ENCODE measurements around the gene TUBGCP3. TPM values are rescaled to one million over a fixed set of nuclear protein-coding genes. Genes with fewer than 3 reads are reported as not detected.

The TUBGCP3 gene
- total and polyA plus RNA-seq, 5 experiments from 2014 or later, result 8.5 to 48.6 (median 14.6) TPM

DNA sequence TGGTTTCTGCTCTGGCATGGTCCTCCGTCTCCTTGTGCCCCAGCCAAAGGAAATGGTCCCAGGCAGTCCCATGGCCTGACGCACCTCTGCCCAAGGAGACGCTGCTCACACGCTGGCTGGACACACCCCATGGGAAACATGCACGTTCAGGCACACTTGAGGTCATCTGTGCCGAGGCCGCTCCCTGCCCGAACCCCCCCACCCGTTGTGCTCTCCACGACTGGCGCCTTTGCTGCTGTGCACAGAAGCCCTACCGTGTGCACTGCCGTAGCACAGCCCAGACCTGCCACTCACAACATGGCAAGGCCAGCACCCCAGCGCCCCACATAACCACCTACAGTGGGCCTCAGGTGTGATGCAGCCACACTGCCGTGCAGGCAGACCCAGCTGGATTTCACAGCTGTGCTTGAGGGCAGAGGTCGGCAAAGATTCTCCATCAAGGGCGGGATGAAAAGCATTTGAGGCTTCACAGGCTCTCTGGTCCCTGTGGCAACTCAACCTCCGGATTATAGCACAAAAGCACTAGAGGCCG, 146.1 kb downstream of the TUBGCP3 start:
- no peak overlapping the region for H3K27ac Mint-ChIP-seq
- DNase-seq, result no peak

DNA sequence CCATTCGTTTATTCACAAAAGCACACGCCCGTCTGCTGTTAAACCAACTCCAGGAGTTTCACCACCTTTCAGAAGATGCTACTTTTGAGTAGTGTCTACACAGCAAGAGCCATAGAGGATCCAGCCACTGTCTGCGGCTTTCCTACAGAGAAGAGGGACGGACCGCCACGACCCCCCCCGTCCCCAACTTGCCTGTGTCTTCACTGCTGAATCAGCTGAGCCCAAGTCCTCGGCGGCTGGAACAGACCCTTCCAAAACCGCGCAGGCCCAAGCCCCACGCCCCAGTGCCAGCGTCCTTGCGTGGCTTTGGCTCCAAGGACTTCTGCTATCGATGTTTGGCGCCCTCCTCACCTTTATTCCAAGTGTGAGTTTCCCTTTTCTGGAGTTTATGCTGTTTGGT, 146.7 kb downstream of the TUBGCP3 start:
- Mint-ChIP-seq H3K4me1 (peaks cover 0 to 7% (median 0%) of the 10 kb centered on the region in 4 donors), H3K27ac (no peak overlapping the region), H3K9me3 (peaks cover 0 to 16% (median 10%) of the 10 kb centered on the region in 9 donors), H3K27me3 (peaks cover 4 to 41% (median 33%) of the 10 kb centered on the region in 5 donors), H3K4me3 (no peak overlapping the region), H3K36me3 (peaks cover 0 to 7% (median 0%) of the 10 kb centered on the region in 3 donors)
- DNase-seq (no peak), ATAC-seq (no peak)
- POLR2A ChIA-PET, result no interaction called here

More for the DNA sequence above, 146.1 kb downstream of the TUBGCP3 start:
- Mint-ChIP-seq H3K4me1 (peaks cover 0 to 7% (median 0%) of the 10 kb centered on the region in 4 donors), H3K36me3 (peaks cover 0 to 7% (median 0%) of the 10 kb centered on the region in 3 donors), H3K4me3 (no peak overlapping the region), H3K9me3 (peaks cover 0 to 16% (median 10%) of the 10 kb centered on the region in 9 donors), H3K27me3 (peaks cover 4 to 46% (median 33%) of the 10 kb centered on the region in 5 donors)
- ATAC-seq, result no peak
- POLR2A ChIA-PET, result no interaction called here

DNA sequence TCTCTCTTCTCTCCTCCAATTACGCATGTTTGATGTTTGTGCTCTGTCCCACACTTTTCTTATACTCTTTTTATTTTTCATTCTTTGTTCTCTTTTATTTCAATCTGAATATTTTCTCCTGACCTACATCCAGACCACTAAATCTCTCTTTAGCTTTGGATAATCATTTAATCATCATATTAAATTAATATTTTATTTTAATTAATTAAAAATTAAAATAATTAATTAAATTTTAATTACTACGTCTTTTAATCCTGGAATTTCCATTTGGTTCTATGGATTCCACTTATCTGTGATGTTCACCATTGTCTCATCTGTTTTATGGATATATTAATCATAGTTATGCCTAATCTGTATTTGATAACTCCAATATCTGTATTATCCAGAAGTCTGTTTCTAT, 149.4 kb downstream of the TUBGCP3 start:
- Mint-ChIP-seq H3K36me3 (peaks cover 0 to 7% (median 0%) of the 10 kb centered on the region in 3 donors), H3K4me3 (no peak overlapping the region), H3K4me1 (peaks cover 0 to 5% (median 0%) of the 10 kb centered on the region in 4 donors), H3K27me3 (peaks cover 4 to 32% (median 24%) of the 10 kb centered on the region in 5 donors), H3K27ac (no peak overlapping the region), H3K9me3 (peaks cover 0 to 16% (median 10%) of the 10 kb centered on the region in 9 donors)
- ATAC-seq (no peak), DNase-seq (no peak)
- POLR2A ChIA-PET, result no interaction called here

DNA sequence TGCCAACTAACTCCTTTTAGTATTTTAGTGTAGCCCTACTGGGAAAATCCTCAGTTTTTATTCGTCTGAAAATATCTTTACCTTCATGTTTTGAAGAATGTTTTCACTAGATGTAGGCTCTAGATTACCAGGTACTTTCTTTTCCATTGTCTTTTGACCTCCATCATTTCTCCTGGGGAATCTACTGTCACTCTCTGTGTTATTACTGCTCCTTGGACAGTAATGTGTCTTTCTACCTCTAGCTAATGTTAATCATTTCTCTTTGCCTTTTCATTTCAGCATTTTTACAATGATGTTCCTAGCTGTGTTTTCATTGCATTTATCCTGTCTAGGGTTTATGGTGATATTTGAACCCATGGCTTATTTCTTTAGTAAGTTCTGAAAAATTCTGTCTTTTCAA, 149.9 kb downstream of the TUBGCP3 start:
- DNase-seq, result no peak
- H3K36me3 Mint-ChIP-seq, result peaks cover 0 to 7% (median 0%) of the 10 kb centered on the region in 3 donors
- H3K27me3 Mint-ChIP-seq, result peaks cover 4 to 28% (median 20%) of the 10 kb centered on the region in 5 donors
- no peak overlapping the region for H3K4me3 Mint-ChIP-seq
- POLR2A ChIA-PET, result no interaction called here
- peaks cover 0 to 1% (median 0%) of the 10 kb centered on the region in 4 donors for H3K4me1 Mint-ChIP-seq
- H3K9me3 Mint-ChIP-seq, result peaks cover 0 to 16% (median 10%) of the 10 kb centered on the region in 9 donors
- no peak overlapping the region for H3K27ac Mint-ChIP-seq
- no peak for ATAC-seq

DNA sequence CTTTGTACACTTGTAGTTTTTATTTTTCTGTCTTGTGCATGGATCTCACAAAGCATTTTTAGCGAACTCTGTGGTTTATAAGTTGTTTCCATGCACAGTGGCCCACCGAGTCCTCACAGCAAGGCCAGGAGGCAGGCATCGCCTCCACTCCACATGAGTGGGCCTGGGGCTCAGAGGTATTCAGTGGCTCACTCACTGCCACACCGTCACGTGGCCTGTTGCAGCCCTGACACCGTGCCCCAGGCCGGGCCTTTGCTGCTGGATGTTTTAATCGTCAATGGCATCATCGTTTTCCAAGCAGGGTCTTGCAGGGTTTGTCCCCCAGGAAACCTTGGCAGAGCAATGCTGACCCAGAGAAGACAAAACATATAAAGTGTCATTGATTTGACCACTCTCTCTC, 152.0 kb downstream of the TUBGCP3 start:
- no peak overlapping the region for H3K27ac Mint-ChIP-seq
- ATAC-seq (no peak), DNase-seq (no peak)
- peaks cover 2 to 16% (median 10%) of the 10 kb centered on the region in 9 donors for H3K9me3 Mint-ChIP-seq
- no peaks in the 10 kb centered on the region for H3K4me1 Mint-ChIP-seq
- no peak overlapping the region for H3K4me3 Mint-ChIP-seq
- peaks cover 4 to 30% (median 17%) of the 10 kb centered on the region in 5 donors for H3K27me3 Mint-ChIP-seq
- POLR2A ChIA-PET, result no interaction called here
- H3K36me3 Mint-ChIP-seq, result peaks cover 0 to 13% (median 0%) of the 10 kb centered on the region in 3 donors

Other genes with a start within 250 kb of the TUBGCP3 start
- gene SPACA7, start 211.8 kb downstream of the TUBGCP3 start, total RNA-seq, result not detected
- gene SPACA7, start 211.8 kb downstream of the TUBGCP3 start, polyA plus RNA-seq, result not detected
- gene ATP11A, start 101.9 kb upstream of the TUBGCP3 start, total RNA-seq, result 10 to 100 TPM; 21.5 to 23.9 TPM
- 1 to 10 TPM in 2 of 3 donors, under 1 TPM in 1; 0.76 to 3.1 (median 2.0) TPM for gene ATP11A, start 101.9 kb upstream of the TUBGCP3 start, polyA plus RNA-seq